ENCODE data around the gene KLHDC8A. TPM values are rescaled to one million over a fixed set of nuclear protein-coding genes. Genes with fewer than 3 reads are reported as not detected.

KLHDC8A gene
- total and polyA plus RNA-seq, 2 of the 4 experiments (the other 2 are of a cell fraction), result not detected

DNA sequence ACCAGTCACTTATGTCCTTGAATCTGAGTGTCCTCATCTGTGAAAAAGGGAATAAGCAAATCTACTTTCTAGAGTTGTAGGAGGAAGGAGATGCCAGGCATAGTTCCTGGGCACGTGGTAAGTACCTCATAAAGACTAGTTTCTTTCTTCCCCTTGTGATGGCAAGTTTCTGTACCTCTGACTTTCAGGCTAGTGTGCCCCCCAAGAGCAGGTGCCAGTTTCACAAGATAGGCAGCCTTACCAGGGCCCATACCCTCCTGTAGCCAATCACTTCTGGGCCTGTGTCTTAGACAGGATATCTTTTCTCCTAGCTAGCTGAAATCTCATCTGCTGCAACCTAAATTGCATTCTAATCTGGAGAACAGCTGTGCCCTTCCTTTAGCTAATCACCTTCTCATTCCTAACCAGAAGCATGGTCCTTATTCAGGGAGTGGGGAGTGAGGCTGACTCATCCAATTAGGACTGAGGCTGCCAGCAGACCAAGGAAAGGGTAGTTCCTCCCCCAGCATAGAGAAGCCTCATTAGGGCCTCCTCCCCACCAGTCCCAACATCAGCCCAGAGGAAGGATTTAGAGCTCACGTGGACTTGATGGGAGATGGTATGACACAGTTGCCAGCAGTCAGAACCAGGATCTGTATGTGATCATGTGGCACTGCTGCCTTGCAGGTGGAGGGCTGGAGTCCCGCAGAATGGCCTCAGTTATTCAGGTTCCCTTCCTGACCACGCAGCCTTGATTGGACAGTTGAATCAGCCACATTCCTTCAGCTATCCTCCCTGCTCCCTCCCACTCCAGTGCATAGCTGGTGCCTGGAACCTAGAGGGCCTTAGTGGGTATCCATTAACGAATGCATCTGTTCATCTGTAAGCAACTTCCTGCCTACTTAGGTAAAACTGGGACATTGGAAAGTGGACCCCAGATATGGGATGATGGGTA, 7.9 kb downstream of the KLHDC8A start:
- Histone ChIP-seq H2AK9ac (replicated peaks; ENCODE audit: low read depth, low read length, poor library complexity) (no peak overlapping the region), H3K14ac (replicated peaks; ENCODE audit: low read depth, low read length) (no peak overlapping the region), H3K79me1 (ENCODE audit: low read depth in 1 of 2, low read length in 2 of 2) (no peaks in the 10 kb centered on the region), H3K9me1 (ENCODE audit: insufficient read depth, low read length) (no peaks in the 10 kb centered on the region), H3K23ac (ENCODE audit: low read depth, low read length) (no peak overlapping the region), H3K4me2 (ENCODE audit: low read depth, low read length) (no peak overlapping the region), H4K91ac (ENCODE audit: insufficient read depth, low read depth, low read length) (no peak overlapping the region), H3K9ac (ENCODE audit: low read depth, low read length) (no peak overlapping the region), H3K4ac (ENCODE audit: low read depth, low read length) (no peak overlapping the region), H2AFZ (replicated peaks; ENCODE audit: low read length, poor library complexity) (no peak overlapping the region), H4K20me1 (ENCODE audit: insufficient read depth, low read length) (no peaks in the 10 kb centered on the region), H4K5ac (ENCODE audit: low read depth, low read length) (no peak overlapping the region), H2BK15ac (ENCODE audit: low read depth, low read length) (no peak overlapping the region), H3K9me3 (ENCODE audit: control insufficient read depth, insufficient read depth, low read length) (no peaks in the 10 kb centered on the region), H3K18ac (ENCODE audit: low read depth, low read length) (no peak overlapping the region), H3K4me1 (ENCODE audit: control insufficient read depth, insufficient read depth, low read length) (no peaks in the 10 kb centered on the region; the same call in 1 of the 2 replicates), H4K8ac (ENCODE audit: low read depth in 2 of 2, low read length in 2 of 2) (no peak overlapping the region), H3K56ac (ENCODE audit: extremely low read depth, insufficient read depth, low read length) (no peak overlapping the region), H3K27ac (ENCODE audit: insufficient read depth, low read length) (no peak overlapping the region), H2BK20ac (ENCODE audit: low read depth, low read length) (no peak overlapping the region), H2BK120ac (ENCODE audit: low read depth, low read length) (no peak overlapping the region), H3K27me3 (ENCODE audit: control insufficient read depth, insufficient read depth, low read length) (peaks cover 73% of the 10 kb centered on the region), H3K36me3 (ENCODE audit: control insufficient read depth, insufficient read depth, low read length) (no peaks in the 10 kb centered on the region), H2BK5ac (ENCODE audit: low read depth, low read length, poor library complexity, severe bottlenecking) (no peak overlapping the region), H3K4me3 (ENCODE audit: insufficient read depth, low read depth, low read length) (no peak overlapping the region), H2AK5ac (ENCODE audit: low read depth, low read length) (no peak overlapping the region)
- intact Hi-C loops (cut with micrococcal nuclease), result no loop called here
- DNase-seq (no peak), ATAC-seq (ENCODE audit: low read depth) (no peak)
- BruUV-seq (replicated peaks), result no TSS peak
- ChIA-PET POLR2A (ENCODE audit: unreplicated experiment) (no interaction called here), CTCF (interaction anchor here (1.2 kb wide), 1 partner anchor 137 kb away, joined by 4 read pairs; no protein-coding TSS in a partner anchor)
- dilution Hi-C loops (cut with HindIII; ENCODE audit: low sequenced_read_pairs, unreplicated experiment), result no loop called here
- in situ Hi-C loops (cut with MboI; ENCODE audit: low sequenced_read_pairs), result no loop called here
- 67% methylated on average over 3 of the region's 5 CpGs; no CpG with 5 or more reads in 1 of the 2 experiments for WGBS, 2 experiments (ENCODE audit: extremely low coverage in 2 of 2, insufficient read length in 1 of 2)
- TF ChIP-seq FOS (IDR thresholded peaks at IDR 0.05; ENCODE audit: low read depth, low read length) (no peak), MXI1 (IDR thresholded peaks at IDR 0.05; ENCODE audit: borderline replicate concordance, low read depth, low read length) (no peak), RCOR1 (IDR thresholded peaks at IDR 0.05; ENCODE audit: insufficient replicate concordance, low read length) (no peak), RAD21 (IDR thresholded peaks at IDR 0.05; ENCODE audit: low read length) (no peak), CEBPB (IDR thresholded peaks at IDR 0.05; ENCODE audit: low read depth, low read length) (no peak), SMC3 (IDR thresholded peaks at IDR 0.05; ENCODE audit: low read depth, low read length) (no peak), CHD1 (IDR thresholded peaks at IDR 0.05; ENCODE audit: low read depth, low read length) (no peak), MAFK (IDR thresholded peaks at IDR 0.05; ENCODE audit: low read depth, low read length) (no peak), NFE2L2 (IDR thresholded peaks at IDR 0.05; ENCODE audit: low read depth, low read length) (no peak), MAZ (IDR thresholded peaks at IDR 0.05; ENCODE audit: borderline replicate concordance, low read depth, low read length) (no peak), RFX5 (IDR thresholded peaks at IDR 0.05; ENCODE audit: low read depth, low read length) (no peak)
- TF ChIP-seq, protein P1, sequence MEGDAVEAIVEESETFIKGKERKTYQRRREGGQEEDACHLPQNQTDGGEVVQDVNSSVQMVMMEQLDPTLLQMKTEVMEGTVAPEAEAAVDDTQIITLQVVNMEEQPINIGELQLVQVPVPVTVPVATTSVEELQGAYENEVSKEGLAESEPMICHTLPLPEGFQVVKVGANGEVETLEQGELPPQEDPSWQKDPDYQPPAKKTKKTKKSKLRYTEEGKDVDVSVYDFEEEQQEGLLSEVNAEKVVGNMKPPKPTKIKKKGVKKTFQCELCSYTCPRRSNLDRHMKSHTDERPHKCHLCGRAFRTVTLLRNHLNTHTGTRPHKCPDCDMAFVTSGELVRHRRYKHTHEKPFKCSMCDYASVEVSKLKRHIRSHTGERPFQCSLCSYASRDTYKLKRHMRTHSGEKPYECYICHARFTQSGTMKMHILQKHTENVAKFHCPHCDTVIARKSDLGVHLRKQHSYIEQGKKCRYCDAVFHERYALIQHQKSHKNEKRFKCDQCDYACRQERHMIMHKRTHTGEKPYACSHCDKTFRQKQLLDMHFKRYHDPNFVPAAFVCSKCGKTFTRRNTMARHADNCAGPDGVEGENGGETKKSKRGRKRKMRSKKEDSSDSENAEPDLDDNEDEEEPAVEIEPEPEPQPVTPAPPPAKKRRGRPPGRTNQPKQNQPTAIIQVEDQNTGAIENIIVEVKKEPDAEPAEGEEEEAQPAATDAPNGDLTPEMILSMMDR (conservative IDR thresholded peaks at IDR 0.05; ENCODE audit: low read depth, low read length), result no peak
- TF ChIP-seq, protein P2, sequence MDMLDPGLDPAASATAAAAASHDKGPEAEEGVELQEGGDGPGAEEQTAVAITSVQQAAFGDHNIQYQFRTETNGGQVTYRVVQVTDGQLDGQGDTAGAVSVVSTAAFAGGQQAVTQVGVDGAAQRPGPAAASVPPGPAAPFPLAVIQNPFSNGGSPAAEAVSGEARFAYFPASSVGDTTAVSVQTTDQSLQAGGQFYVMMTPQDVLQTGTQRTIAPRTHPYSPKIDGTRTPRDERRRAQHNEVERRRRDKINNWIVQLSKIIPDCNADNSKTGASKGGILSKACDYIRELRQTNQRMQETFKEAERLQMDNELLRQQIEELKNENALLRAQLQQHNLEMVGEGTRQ (IDR thresholded peaks at IDR 0.05; ENCODE audit: low read depth, low read length), result no peak
- TF ChIP-seq, protein P3, sequence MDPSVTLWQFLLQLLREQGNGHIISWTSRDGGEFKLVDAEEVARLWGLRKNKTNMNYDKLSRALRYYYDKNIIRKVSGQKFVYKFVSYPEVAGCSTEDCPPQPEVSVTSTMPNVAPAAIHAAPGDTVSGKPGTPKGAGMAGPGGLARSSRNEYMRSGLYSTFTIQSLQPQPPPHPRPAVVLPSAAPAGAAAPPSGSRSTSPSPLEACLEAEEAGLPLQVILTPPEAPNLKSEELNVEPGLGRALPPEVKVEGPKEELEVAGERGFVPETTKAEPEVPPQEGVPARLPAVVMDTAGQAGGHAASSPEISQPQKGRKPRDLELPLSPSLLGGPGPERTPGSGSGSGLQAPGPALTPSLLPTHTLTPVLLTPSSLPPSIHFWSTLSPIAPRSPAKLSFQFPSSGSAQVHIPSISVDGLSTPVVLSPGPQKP (IDR thresholded peaks at IDR 0.05; ENCODE audit: borderline replicate concordance, low read depth, low read length), result no peak

Measured in IMR-90 (cell line).